GM18505 (cell line): ENCODE data around the gene NEMP2.

Experiments used
- ATAC-seq: cut with Tn5 transposase; IDR thresholded peaks from one replicate; pipeline ENCODE4 v1.9.1; 2021; ENCODE audit not compliant: unreplicated experiment
- POLR2A ChIP-seq: IDR thresholded peaks from 4 replicates; pipeline ENCODE4 v1.6.1; 2011; ENCODE audit warnings: borderline replicate concordance; ENCODE audit not compliant: insufficient read depth, insufficient read length; ENCODE audit errors: extremely low read depth

The NEMP2 gene

DNA sequence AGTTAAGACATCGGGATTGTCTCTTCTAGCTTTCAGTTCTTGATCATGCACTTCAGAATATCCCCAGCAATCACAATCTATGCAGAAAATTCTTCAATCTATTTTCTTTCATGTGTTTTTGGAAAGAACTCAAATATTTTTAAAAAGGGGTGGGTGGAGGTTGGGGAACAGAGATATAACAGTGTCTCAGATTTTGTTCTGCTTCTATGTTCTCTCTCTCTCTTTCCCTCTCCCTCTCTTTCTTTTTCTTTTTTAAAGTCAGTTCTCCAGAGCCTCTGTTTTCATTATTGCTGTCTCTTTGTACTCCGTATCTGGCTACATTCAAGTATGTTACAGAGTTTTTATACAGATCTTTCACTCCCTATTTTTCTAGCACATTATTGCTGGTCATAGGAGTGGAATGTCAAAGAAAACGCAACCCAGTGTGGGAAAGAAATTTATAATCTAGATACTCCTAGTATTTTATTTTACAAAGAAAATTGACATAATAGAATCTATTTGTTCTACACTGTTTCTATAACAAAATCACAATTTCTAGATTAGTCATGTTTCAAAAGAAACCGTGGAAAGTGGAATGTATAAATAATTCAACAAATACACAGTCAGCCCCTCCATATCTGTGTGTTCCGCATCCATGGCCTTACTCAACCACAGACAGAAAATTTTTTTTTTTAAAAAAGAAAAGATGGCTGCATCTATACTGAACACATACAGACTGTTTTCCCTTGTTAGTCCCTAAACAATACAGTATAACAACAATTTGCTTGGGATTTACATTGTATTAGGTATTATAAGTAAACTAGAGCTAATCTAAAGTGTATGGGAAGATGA, 11.2 kb upstream of the NEMP2 start:
- ATAC-seq = no peak
- no peak for TF ChIP-seq POLR2A

DNA sequence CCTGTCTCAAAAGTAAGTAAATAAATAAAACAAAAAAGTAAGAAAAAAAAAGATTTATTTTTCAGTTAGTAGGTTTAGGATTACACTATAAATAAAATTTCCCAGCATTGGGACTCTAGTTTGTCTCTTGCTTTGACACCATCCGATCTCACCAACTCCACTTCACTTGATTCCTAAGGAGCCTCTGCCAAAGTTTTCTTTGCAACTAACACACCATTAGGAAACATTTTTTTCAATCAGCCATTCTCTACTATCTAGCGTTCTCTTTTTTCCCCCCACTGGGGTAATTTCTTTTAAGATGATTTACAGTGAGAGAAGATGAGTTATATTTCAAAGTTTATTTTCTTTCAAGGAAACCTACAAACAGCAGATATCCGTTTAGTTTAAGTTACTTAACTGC, 10.6 kb upstream of the NEMP2 start:
- no peak for ATAC-seq

DNA sequence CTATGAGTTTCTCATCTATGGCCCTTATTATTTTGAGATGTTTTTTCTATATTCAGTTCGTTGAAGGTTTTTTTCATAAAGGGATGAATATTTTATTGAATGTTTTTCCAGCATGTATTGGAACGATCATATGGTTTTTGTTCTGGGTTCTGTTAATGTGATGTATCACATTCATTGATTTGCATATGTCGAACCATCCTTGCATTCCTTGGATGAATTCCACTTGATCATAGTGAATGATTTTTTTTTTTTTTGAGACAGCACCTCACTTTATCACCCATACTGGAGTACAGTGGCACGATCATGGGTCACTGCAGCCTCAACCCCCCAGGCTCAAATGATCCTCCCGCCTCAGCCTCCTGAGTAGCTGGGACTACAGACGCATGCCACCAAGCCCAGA, 5.5 kb upstream of the NEMP2 start:
- no peak for TF ChIP-seq POLR2A
- ATAC-seq = no peak

More for the DNA sequence above, 10.6 kb upstream of the NEMP2 start:
- TF ChIP-seq POLR2A = no peak

DNA sequence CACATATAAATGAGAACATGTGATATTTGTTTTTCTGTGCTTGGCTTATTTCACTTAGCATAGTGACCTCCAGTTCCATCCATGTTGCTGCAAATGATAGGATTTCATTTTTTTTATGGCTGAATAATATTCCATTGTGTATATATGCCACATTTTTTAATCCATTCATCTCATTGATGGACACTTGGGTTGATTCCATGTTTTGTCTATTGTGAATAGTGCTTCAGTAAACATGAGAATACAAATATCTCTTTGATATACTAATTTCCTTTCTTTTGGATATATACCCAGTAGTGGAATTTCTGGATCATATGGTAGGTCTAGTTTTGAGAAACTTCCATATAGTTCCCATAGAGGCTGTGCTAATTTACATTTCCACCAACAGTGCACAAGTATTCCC, 3.7 kb upstream of the NEMP2 start:
- no peak for ATAC-seq
- no peak for TF ChIP-seq POLR2A

DNA sequence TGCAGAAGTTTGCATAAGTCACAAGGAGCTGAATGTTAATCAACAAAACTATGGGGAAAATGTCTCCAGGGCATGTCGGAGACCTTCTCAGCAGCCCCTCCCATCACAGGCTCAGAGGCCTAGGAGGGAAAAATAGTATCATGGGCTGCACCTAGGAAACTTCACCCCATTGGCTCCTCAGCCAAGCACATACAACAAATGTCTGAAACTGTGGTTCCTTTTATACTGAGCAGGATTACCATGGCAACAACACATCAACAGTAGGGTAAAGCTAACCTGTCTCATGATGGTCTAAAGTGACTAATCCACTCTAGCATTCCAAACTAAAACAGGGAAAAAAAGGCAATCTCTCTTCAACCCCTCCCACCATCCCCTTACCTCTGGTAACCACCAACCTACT, 3.2 kb upstream of the NEMP2 start:
- ATAC-seq = no peak
- no peak for TF ChIP-seq POLR2A

DNA sequence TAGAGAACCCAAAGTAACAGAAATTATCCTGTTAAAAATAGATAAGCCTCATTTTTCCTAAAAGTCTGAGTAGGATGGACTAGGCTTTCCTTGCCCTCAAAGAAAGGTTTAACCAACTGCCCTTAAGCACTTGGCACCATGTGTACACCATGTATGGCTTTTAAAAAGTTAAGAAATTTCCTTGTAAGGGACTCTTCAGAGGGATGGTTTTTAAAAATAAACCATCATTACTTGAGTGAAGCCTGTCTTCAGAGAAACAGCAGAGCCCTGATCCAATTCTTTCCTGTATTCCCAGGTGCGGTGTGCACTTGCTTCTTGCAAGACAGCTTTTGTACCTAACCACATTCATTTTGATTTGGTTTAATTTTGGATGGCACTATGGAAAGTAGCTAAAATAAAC, 1.1 kb upstream of the NEMP2 start:
- TF ChIP-seq POLR2A = no peak
- ATAC-seq = no peak

DNA sequence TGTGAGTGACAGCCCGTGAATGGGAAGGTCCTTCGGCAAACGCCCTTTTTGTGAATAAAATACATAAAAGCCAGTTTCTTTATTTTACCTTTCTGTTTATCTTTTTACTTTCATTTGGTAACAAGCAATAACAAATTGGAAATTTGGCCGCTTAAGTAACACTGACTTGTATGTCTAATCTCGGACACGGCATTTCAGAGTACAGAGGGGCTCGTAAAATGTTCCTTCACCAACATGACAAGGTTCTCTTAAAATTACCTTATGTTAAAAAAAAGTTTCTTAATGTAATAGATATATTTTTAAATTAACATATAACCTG, 558 bp upstream of the NEMP2 start:
- TF ChIP-seq POLR2A = no peak
- no peak for ATAC-seq

DNA sequence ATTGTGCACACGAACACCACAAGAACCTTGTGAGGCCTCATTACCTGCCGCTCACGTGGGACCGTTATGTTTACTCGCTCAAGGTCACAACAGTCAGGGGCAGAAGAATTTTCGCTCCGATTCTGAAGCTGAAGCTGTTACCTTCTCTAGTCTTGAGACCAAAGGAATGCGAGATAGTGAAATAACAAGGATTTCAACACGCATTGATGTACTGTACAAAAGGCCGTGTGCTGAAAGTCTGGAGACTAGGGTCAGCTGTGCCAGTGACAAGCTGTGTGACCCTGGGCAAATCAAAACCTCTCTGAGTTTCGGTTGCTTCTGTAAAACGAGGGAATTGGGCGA, 583 bp downstream of the NEMP2 start:
- TF ChIP-seq POLR2A = no peak
- ATAC-seq = no peak

DNA sequence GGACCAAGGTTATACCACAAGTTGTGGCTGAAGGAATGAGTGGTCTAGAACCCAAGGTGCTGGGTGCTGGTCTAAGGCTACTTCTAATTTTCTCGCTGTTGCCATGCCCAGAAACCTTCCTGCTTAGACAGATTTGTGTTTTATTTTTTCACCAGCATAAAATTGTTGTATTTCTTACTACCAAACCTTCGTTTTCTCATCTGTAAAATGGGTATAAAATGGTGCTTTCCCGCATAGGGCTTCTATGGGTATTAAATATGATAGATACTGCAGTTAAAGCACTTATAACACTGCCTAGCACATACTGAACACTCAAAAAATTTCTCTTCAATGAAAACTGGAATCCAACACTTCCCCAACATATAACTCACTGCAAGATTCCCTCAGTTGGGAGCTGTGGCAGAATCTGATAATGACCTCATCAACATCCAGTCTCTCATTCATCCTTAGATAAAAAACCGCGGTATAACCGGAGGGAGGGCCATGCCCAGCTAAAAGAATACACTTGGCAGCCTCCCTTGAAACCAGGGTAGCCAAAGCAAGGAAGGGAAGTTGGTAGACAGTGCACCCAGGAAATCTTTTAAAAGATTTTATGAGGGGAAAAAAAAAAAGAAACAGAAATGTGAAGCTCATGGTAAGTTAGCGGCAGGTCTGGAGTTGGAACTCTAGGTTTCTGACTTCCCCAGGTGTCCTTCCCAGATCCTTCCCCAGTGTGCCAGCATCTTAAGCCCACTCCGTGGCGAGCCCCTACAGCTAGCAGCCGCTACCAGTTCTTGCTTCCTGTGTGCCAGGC, 1.2 kb downstream of the NEMP2 start:
- TF ChIP-seq POLR2A = no peak
- ATAC-seq = no peak

DNA sequence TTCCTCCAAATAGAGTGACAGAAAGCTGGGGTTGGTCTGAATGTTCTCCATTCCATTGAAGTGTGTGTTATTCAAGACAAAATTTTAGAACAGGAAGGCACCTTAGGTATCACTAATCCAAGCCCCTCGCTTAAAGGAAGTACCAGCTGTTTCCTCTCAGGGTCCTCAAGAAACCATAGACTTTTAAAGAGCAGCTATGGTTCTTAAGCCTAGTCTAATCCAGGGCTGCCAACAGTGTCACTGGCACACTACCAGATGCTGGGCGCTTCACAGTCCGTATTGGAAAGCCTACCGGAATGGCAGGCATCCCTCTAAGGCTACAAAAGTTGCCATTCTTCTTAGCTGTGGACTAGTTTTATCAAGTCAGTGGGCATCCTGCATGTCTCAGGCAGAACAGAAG, 1.9 kb downstream of the NEMP2 start:
- no peak for TF ChIP-seq POLR2A
- ATAC-seq = no peak

DNA sequence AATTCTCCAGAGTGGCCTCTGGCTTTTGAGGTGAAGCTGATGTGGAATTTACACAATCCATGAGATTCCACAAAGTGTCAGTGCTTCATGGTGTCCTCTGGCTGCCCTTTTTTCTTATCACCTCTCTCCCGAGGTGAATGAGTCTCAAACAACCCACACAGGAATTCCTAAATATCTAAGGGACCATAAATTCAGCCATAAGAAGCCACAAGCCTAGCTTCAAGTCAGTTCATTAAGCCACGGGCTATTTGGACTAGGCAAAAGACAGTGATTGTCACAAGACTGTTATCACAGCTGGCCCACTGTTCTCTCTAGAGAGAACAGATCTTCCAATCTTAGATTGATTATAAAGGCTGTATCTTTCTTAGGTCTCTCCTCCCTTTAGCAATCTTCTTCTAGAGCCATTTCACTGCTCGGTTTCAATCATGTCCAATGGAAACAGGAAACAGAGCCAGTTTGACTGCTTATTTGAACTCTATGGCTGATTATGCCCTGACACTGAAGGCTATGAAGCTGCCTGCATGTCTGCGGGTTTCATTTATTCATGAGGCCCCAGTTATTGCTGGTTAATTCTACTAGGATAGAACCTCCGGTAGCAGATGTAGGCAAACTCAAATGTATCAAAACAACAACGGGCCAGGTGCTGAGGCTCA, 4.1 kb downstream of the NEMP2 start:
- no peak for ATAC-seq
- TF ChIP-seq POLR2A = no peak

DNA sequence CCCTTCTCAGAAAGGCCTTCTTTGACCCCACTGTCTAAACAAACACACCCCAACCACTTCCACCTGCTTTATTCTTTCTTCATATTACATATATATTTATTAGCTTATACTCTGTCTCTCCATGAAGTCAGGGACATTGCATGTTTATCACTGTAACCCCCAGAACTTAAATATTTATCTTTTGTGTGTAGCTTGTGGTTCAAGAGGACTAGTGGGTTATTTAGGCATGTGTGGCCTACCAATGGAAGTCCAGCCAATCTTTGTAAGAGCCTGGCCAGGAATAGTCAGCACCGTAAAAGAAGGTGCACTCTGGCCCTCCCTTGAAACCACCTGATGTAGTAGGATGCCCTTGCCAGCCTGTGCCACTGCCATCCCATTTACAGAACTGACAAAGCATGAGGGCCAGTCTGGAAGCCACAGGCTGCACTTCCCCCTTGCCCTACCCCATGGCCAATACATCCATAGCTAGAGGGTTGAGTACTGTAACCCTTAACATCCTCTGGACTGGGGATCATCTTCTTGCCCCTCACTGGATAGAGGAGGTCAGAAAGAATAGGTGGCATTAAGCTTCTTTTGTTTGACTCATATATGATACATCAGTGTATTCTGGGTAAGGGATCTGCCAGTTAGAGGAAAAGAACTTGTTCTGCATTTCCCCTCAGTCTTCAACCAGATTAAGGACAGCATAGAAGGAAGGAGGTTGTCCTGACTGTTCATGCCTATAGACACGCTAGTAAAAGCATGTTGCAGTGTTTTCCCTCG, 4.9 kb downstream of the NEMP2 start:
- no peak for ATAC-seq
- no peak for TF ChIP-seq POLR2A

DNA sequence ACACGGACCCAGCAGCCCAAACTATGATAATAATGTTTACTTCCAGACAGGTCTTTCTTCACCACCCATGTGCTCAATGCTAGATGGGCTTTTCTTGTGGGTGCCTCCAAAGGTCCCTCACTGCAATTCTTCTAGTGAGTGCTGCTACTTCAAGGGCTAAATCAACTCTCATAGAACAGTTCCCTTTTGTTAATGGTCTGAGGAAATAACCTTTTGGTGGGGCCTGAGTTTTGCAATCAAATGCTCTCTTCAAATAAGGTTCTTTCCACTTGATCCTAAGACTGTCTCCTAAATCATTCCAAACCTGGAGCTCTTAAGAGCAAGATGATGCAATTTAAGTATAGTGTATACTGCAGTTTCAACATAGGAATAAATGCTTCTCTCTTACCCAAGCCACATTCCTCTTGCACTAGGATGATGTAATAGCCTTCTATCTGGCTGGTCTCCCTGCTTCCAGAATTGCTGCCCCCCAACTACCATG, 6.0 kb downstream of the NEMP2 start:
- no peak for ATAC-seq
- TF ChIP-seq POLR2A = no peak
